T-helper 1 cell (primary cell): ENCODE results near the gene FAM25A.
"Not testable (repeated sequence)": the region's sequence is repeated elsewhere in the genome, so short reads cannot be mapped to it uniquely, and the experiment has no call there.

Source experiments
- DNase-seq, 5 donors: peaks; one replicate each; pipeline ENCODE4 v3.0.0-alpha.2; 2012 to 2020
- total RNA-seq, 4 donors: gene quantifications; one replicate each; lab custom pipeline; 2026; lab: John Stamatoyannopoulos, UW

FAM25A gene
- total RNA-seq: 0 reads per million in 4 donors

DNA sequence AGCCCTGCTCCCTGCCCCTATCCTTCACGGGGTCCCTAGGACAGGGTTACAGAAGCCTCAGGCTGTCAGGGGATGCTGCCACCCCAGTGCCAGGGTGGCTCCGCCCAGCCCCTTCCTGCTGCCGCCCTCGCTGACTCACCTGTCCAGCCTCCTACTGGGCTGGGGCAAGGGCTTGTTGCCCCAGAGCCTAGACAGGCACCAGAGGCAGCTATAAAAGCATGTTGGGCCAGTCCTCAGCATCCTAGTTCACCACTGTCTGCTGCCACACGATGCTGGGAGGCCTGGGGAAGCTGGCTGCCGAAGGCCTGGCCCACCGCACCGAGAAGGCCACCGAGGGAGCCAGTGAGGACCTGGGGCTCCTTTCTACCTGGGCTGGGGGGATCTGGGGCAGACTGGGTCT, at the start of gene FAM25A:
Gene FAM25A, plus strand, starts transcription at position 239 of the 400 bp plus-strand sequence. Its CDS starts 31 bp downstream, at position 270.
- not testable (repeated sequence) for DNase-seq

DNA sequence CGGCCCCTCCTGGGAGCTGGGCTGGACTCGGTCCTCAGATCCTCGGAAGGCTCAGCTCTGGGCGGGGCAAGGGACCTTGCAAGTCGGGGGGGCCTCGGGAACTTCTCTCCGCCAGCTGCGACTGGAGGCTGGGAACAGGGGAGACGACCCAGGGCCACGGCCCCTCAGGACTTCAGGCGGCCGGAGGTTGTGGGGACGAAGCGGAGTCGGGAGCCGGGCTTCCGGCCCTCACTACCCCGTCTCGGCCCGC, 49.2 kb upstream of the FAM25A start:
- DNase-seq: no peak

DNA sequence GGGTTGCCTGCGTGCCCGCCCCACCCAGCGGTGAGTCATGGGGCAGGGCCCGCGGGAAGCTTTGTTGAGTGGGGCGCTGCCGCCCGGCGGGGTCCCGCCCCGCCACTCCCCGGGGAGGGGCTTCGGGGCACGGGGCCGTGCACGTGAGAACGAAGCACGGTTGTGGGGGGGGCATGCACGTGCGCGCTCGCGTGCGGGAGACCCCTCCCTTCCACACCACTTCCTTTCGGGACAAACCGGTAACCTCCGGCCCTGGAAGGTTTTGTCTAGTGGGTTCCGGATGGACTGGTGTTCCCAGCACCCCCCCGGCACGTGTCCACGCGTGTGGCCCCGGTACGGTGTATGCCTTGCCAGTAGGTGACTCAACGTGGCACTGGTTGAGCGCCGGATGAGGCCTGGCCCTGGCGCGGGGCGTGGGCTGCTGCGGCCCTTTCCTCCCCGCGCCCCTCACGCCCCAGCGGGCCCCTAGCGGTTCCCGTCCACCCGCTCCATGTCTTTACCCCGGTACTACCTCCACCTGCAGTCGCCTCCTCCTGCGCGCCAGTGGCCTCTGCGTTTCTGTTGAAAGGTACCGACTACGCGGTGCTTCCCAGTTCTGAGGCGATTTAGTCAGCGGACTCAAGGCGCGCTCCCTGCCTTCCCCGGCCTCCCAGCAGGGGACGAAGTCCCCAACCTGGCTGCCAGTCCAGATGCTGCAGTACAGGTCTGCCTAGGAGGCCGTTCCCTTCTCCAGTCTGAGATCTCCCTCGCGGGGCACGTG, 48.7 kb upstream of the FAM25A start:
- peak; percentile 79 to 90 (median 87) for DNase-seq

DNA sequence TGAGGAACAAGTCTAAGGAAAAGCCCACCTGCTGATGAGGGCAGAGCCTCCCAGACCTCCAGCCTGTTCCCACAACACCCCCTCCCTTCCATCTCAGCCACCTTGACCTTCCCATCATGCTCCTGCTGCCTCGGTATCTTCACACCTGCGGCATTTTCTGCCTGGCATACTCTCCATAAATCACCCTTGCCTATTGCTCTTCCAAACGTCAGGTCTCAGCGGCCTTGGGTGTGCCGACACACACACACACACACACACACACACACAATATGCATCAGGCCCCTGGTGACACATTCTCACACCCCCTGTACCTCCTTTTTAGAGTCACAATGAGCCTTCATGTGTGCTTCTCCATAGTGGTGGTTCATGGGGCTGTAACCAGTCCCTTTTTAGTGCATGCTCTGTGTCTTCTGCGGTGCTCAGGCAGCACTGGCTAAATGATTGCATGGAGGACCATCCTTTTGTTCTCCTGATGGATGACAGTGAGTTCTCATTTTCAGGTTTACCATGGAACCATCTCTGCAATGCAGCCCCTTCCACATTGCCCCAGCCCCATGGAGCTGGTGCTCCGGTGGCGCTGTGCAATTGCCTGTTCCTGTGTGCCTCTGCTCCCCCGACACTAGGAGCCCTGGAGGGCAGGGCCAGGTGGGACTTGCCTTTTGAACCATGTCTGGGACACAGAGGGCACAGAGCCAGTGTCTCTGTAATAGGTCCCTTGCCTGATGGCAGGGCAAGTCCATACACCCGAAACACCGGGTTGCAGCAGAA, 47.3 kb upstream of the FAM25A start:
- DNase-seq: no peak

DNA sequence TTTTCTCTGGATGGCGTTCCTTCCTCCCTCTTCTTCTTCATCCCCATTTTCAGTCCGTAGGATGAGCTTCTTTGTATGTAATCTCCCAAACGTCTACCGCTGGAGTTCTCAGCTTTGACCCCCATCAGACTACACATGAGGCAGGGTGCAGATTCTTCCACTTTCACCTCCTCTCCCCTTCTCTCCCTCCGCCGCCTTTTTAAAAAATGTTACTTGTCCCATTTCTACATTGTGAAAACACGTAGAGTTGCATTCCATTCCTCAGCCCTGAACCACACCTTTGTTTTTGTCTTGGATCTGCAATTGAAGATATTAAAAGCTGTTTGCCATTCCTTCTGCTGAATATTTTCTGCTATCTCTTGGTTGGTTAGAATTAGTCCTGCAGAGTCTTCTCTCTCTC, 45.6 kb upstream of the FAM25A start:
- no peak for DNase-seq

DNA sequence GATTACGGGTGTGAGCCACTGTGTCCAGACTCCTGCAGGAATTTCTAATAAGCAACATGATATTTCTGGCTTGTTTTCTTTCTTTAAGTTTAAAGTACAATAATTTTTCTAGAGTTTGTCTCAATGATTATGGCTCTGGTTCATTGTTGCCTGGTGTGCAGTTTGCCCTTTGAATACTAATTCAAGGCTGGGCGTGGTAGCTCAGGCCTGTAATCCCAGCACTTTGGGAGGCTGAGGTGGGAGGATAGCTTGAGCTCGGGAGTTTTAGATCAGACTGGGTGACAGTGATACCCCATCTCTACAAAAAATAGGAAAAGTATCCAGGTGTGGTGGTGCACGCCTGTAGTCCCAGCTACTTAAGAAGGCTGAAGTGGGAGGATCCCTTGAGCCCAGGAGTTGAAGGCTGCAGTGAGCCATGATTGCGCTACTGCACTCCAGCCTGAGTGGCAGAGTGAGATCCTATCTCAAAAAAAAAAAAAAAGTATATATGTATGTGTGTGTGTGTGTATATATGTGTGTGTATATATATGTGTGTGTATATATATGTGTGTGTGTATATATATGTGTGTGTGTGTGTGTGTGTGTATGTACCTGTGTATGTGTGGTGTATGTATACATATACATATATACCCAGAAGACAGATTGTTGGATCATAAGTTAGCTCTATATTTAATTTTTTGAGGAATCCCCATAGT, 43.6 kb upstream of the FAM25A start:
- DNase-seq: no peak

DNA sequence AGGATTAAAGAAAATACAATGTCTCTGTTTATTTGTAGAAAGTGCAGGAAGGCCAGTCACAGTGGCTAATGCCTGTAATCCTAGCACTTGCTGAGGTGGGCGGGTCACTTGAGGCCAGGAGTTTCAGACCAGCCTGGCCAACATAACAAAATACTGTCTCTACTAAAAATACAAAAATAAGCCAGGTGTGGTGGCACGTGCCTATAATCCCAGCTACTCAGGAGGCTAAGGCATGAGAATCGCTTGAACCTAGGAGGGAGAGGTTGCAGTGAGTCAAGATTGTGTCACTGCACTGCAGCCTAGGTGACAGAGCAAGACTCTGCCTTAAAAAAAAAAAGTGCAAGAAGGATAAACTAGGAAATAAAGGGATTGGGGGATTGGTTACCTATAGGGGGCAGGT, 41.6 kb upstream of the FAM25A start:
- not testable (repeated sequence) for DNase-seq

DNA sequence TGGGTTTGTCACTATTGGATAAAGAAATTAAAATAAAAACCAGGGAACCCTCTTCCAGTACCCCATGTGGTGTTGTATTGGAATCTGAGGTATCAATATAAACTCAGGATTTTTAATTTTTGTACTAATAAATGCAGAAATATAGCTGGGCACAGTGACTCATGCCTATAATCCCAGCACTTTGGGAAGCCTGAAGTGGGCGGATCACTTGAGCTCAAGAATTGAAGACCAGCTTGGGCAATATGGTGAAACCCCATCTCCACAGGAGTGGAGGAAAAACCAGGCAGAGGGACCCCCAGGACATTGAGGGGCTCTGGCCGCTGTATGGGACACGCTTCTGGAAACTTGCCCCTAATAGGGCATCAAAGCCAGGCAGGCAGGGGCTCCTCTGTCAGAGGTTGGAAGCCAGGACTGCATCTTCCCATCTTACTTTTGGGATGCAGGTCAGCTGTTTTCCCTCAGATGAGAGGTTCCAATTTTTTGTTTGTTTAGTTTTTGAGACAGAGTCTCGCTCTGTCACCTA, 40.7 kb upstream of the FAM25A start:
- no peak for DNase-seq

DNA sequence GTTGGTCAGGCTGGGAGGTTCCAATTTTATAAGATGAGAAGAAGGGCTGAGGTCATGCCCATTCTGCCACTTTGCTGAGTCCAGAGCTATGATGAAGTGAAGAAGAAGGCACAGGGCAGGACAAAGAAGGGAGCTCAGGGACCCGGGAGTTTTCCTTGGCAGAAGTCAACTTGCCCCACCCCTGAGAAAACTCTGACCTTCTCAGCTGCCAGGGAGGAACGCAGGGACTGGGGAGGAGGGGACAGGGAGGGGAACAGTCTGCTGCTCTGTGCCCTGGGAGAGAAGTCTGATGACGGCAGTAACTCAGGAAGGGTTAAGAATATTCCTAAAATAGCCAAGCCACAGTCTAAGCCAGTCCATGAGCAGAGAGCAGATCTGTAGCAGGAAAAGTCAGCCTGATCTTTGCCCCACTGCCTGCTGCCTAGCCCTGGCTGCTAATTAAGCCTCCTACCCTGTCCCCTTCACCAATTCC, 40.1 kb upstream of the FAM25A start:
- DNase-seq: no peak

DNA sequence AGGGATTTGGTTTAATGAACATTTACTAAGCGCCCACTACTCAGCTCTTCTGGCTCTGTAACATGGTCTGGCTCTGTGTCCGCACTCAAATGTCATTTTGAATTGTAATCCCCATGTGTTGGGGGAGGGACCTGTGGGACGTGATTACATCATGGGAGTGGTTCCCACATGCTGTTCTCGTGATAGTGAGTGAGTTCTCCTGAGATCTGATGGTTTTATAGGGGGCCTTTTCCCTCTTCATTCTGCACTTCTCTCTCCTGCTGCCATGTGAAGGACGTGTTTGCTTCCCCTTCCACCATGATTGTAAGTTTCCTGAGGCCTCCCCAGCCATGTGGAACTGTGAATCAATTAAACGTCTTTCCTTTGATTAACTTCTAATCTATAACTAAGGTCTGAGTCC, 39.1 kb upstream of the FAM25A start:
- not testable (repeated sequence) for DNase-seq

DNA sequence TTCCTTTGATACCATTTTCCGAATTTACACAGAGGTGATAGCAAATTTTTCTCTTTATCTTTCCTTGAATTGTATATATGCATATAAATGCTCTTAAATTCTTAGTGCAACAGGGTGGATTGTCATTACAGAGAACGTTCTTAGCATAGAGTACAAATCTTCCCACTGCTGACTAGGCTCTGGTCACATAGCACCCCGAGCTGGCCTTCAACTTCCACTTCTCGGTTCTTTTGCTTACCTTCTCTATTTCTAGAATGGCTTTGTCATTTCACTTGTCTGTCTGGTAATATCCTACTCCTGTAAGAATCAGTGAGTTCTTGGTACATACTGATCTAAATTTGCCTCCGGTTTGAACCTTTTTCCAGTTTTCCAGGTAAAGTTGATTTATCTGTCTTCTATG, 38.4 kb upstream of the FAM25A start:
- no peak for DNase-seq

DNA sequence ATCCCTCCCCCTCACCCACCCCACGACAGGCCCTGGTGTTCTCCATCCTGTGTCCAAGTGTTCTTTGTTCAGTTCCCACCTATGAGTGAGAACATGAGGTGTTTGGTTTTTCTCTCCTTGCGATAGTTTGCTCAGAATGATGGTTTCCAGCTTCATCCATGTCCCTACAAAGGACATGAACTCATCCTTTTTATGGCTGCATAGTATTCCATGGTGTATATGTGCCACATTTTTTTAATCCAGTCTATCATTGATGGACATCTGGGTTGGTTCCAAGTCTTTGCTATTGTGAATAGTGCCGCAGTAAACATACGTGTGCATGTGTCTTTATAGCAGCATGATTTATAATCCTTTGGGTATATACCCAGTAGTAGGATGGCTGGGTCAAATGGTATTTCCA, 35.6 kb upstream of the FAM25A start:
- not testable (repeated sequence) for DNase-seq

DNA sequence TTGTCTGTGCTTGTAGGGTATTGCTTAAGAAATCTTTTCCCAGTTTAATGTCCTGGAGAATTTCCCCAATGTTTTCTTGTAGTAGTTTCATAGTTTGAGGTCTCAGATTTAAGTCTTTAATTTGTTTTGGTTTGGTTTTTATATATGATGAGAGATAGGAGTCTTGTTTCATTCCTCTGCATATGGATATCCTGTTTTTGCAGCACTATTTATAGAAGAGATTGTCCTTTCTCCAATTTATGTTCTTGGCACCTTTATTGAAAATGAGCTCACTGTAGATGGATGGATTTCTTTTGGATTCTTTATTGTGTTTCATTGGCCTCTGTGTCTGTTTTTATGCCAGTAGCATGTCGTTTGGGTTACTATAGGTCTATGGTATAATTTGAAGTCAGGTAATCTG, 31.6 kb upstream of the FAM25A start:
- DNase-seq: no peak

DNA sequence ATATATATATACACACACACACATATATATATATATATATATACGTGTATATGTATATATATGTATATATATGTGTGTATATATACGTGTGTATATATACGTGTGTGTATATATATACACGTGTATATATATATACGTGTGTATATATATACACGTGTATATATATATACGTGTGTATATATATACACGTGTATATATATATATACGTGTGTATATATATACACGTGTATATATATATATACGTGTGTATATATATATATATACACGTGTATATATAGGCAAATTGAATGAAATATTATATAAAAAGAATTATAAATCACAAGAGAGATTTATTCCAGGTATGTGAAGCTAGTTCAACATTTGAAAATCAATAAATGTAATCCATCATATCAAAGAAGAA, 28.7 kb upstream of the FAM25A start:
- not testable (repeated sequence) for DNase-seq

DNA sequence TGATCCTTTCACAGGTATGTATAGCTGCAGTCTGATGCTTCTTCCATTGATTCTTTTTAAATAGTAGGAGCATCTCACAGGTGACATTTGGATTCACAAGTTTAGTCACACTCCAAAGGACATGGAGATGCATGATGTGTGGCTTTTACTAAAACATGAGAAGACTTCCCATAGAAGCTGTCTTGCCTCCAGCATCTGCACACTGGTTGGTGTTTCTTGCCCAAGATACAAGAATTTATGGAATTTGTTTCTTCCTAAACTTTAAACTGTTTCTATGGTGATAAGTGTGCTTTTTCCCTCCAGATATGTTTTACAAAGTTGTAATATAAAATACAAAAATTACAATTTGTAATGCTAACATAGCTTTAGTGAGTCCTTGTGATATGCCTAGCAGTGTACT, 27.6 kb upstream of the FAM25A start:
- no peak for DNase-seq

DNA sequence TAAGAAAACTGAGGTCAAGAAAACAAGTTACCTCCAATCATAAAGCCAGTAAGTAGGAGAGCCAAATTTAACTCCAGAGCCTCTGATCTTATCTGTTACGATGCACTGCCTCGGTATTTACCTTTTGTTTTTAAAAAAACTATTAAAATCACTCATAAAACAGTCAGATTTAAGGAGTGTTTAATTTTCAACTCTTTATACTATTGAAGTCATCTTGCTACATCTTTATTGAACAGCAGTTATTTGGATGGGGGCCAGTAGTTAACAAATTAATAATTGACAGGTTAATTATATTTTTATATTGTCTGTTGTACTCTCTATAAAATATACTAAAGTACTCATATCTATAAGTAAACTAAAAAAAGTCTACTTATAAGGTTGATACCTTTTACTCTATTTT, 27.2 kb upstream of the FAM25A start:
- no peak for DNase-seq

DNA sequence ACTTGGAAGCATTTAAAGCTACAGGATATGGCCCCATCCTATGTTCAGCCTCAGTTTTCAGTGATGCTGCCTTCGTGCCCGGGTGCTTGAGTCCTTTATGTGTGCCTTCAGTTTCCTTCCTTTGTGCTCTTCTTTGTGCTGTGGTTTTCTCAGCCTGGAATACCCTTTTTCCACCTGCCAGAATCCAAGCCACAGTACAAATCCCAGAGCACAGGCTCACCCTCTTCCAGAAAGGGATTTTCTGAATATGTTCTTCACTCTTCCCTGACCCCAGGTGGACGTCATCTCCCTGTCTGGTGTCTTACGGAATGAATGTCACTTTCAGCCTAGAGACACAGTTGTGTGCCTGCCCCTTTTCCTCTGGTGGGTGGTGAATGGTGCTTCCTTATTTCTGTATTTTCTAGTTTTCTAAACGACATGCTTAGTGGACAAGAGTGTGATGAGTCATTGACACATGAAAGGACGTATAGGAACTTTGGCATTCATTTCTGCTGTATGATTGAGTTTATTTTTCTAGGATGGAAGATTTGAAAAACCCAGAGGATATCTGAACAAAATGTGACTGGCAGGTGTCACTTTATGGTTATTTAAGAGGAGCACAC, 20.2 kb upstream of the FAM25A start:
- not testable (repeated sequence) for DNase-seq

DNA sequence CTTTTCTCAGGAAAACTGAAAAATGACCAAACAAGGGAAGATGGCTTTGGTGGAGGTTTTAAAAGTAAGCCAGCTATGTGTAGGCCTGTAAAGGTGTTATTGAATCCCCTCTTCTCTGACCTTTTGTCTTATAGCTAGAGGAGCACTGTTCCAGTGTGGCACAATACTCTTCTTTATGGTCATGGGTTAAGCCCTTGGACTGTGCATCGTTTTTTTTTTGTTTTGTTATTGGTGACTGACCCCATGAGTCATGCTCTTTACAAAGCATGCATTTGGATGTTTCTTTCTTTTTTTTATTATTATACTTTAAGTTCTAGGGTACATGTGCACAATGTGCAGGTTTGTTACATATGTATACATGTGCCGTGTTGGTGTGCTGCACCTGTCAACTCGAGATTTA, 19.6 kb upstream of the FAM25A start:
- no peak for DNase-seq

DNA sequence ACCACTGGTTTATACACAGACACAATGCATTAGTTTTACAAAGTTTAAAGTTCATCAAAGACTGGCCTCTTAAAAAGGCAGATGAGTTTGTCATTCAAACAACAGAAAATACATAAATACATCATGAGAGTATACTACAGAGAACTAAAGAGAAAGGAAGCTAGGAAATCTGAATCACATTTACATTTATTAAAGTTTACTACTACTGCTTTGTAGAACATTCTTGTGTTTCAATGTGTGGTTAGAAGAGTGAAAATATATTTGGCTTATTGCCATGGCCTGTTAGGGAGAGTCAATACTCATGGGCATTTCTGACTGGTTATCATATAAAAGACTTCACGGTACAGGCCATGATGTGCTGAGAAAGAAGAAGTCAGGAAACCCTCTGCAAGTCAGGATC, 13.0 kb upstream of the FAM25A start:
- DNase-seq: not testable (repeated sequence)

DNA sequence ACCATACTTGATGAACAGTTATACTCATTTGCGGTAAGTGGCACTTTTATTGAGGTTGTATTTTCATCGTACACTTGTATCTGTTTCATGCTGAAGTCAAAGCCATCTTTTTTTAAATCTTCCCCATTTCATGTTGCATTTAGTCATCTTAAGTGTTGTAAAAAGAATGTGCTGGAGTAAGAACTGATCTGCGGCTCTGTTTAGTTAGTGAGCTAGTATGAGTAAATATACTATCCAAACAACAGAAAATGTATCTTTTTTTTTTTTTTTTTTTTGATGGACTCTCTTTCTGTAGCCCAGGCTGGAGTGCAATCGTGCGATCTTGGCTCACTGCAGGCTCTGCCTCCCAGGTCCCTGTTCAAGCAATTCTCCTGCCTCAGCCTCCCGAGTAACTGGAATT, 12.4 kb upstream of the FAM25A start:
- DNase-seq: not testable (repeated sequence)

DNA sequence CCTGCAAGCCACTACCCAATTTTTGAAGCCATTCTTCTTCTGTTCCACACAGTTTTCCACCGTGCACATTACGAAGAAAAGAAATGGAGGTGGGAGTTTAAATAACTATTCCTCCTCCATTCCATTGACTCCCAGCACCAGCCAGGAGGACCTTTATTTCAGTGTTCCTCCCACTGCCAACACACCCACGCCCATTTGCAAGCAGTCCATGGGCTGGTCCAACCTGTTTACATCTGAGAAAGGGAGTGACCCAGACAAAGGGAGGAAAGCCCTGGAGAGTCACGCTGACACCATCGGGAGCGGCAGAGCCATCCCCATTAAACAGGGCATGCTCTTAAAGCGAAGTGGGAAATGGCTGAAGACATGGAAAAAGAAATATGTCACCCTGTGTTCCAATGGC, 11.8 kb upstream of the FAM25A start:
- DNase-seq: not testable (repeated sequence)

DNA sequence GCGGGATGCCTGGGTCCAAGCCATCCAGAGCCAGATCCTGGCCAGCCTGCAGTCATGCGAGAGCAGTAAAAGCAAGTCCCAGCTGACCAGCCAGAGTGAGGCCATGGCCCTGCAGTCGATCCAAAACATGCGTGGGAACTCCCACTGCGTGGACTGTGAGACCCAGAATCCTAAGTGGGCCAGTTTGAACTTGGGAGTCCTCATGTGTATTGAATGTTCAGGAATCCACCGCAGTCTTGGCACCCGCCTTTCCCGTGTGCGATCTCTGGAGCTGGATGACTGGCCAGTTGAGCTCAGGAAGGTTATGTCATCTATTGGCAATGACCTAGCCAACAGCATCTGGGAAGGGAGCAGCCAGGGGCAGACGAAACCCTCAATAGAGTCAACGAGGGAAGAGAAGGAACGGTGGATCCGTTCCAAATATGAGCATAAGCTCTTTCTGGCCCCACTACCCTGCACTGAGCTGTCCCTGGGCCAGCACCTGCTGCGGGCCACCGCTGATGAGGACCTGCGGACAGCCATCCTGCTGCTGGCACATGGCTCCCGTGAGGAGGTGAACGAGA, 10.9 kb upstream of the FAM25A start:
- DNase-seq: not testable (repeated sequence)

DNA sequence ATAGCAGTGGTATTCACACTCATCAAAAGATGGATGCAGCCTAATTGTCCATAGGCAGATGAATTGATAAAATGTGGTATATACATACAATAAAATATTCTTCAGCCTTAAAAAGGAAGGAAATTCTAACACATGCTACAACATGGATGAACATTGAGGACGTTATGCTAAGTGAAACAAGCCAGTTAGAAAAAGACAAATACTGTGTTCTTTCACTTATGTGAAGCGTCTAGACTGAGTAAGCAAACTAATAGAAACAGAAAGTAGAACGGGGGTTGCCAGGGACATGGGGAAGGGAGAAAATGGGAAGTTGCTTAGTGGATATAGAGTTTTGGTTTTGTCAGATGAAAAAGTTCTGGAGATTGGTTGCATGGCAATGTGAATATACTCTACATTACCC, 6.6 kb upstream of the FAM25A start:
- DNase-seq: not testable (repeated sequence)
